H9 (cell line): ENCODE measurements around the gene SDF2L1. TPM values are rescaled to one million over a fixed set of nuclear protein-coding genes. Genes with fewer than 3 reads are reported as not detected.

Source experiments
- DNase-seq: peaks from one replicate; pipeline ENCODE4 v3.0.0-alpha.2; 2017
- H2AFZ ChIP-seq: one replicate; pipeline ENCODE4 v1.6.1; 2013; ENCODE audit warnings: mild to moderate bottlenecking, low read length, control low read depth, moderate library complexity
- H2AK5ac ChIP-seq: 2 replicates; pipeline ENCODE4 v1.6.1; 2013; ENCODE audit warnings: low read length, control low read depth, mixed read lengths; ENCODE audit not compliant: insufficient read length
- H2BK120ac ChIP-seq: one replicate; pipeline ENCODE4 v1.6.1; 2013; ENCODE audit warnings: low read depth, mild to moderate bottlenecking, low read length, control low read depth, inconsistent platforms; ENCODE audit not compliant: poor library complexity, severe bottlenecking
- H2BK12ac ChIP-seq: 2 replicates; pipeline ENCODE4 v1.6.1; 2013; ENCODE audit warnings: low read length, control low read depth, mixed read lengths, low read depth; ENCODE audit not compliant: insufficient read length
- H2BK15ac ChIP-seq: 2 replicates; pipeline ENCODE4 v1.6.1; 2013; ENCODE audit warnings: low read depth, low read length, control low read depth
- H2BK20ac ChIP-seq: one replicate; pipeline ENCODE4 v1.6.1; 2013; ENCODE audit warnings: low read depth, mild to moderate bottlenecking, low read length, control low read depth, inconsistent platforms; ENCODE audit not compliant: poor library complexity, severe bottlenecking
- H2BK5ac ChIP-seq: 2 replicates; pipeline ENCODE4 v1.6.1; 2013; ENCODE audit warnings: low read length, control low read depth, mixed read lengths; ENCODE audit not compliant: insufficient read length
- H3K14ac ChIP-seq: 2 replicates; pipeline ENCODE4 v1.6.1; 2013; ENCODE audit warnings: low read length, control low read depth; ENCODE audit not compliant: insufficient read depth
- H3K18ac ChIP-seq: 2 replicates; pipeline ENCODE4 v1.6.1; 2013; ENCODE audit warnings: low read depth, mild to moderate bottlenecking, mixed read lengths, low read length, control low read depth; ENCODE audit not compliant: insufficient read length
- H3K23ac ChIP-seq: 2 replicates; pipeline ENCODE4 v1.6.1; 2013; ENCODE audit warnings: low read length, control low read depth, mixed read lengths, low read depth; ENCODE audit not compliant: insufficient read length
- H3K23me2 ChIP-seq: 2 replicates; pipeline ENCODE4 v1.6.1; 2013; ENCODE audit warnings: low read depth, mild to moderate bottlenecking, mixed read lengths, low read length, control low read depth; ENCODE audit not compliant: insufficient read length, poor library complexity, severe bottlenecking
- H3K27ac ChIP-seq: 2 replicates; pipeline ENCODE4 v1.5.1; 2013; ENCODE audit warnings: low read length, control low read depth, mixed read lengths, low read depth; ENCODE audit not compliant: insufficient read length
- H3K27me3 ChIP-seq: 2 replicates; pipeline ENCODE4 v1.6.1; 2013; ENCODE audit warnings: low read length, control low read depth, inconsistent platforms; ENCODE audit not compliant: insufficient read depth
- H3K4ac ChIP-seq: 2 replicates; pipeline ENCODE4 v1.6.1; 2013; ENCODE audit warnings: low read depth, mild to moderate bottlenecking, control low read depth, inconsistent platforms, low read length, moderate library complexity
- H3K4me1 ChIP-seq: 2 replicates; pipeline ENCODE4 v1.6.1; 2013; ENCODE audit warnings: low read length, control low read depth, inconsistent platforms; ENCODE audit not compliant: insufficient read depth
- H3K4me2 ChIP-seq: 2 replicates; pipeline ENCODE4 v1.6.1; 2013; ENCODE audit warnings: low read length, control low read depth, mixed read lengths; ENCODE audit not compliant: insufficient read length, insufficient read depth
- H3K56ac ChIP-seq: 2 replicates; pipeline ENCODE4 v1.6.1; 2013; ENCODE audit warnings: low read depth, mild to moderate bottlenecking, mixed read lengths, low read length, control low read depth; ENCODE audit not compliant: insufficient read length
- H3K79me1 ChIP-seq: 2 replicates; pipeline ENCODE4 v1.6.1; 2013; ENCODE audit warnings: low read depth, mild to moderate bottlenecking, moderate library complexity, low read length, control low read depth, inconsistent platforms; ENCODE audit not compliant: insufficient read depth, poor library complexity, severe bottlenecking
- H3K79me2 ChIP-seq: 2 replicates; pipeline ENCODE4 v1.6.1; 2013; ENCODE audit warnings: low read length, control low read depth, inconsistent platforms; ENCODE audit not compliant: insufficient read depth
- H3K9ac ChIP-seq: 2 replicates; pipeline ENCODE4 v1.6.1; 2013; ENCODE audit warnings: low read length, control low read depth, mixed read lengths; ENCODE audit not compliant: insufficient read length; ENCODE audit errors: extremely low read depth
- H3K9me3 ChIP-seq: one replicate; pipeline ENCODE4 v1.6.1; 2013; ENCODE audit warnings: low read depth, low read length, inconsistent platforms; ENCODE audit not compliant: control insufficient read depth
- H3T11ph ChIP-seq: one replicate; pipeline ENCODE4 v1.6.1; 2013; ENCODE audit warnings: mild to moderate bottlenecking, low read length, control low read depth, inconsistent platforms
- H4K20me1 ChIP-seq: one replicate; pipeline ENCODE4 v1.6.1; 2013; ENCODE audit not compliant: control insufficient read depth, insufficient read length, insufficient read depth
- H4K5ac ChIP-seq: 2 replicates; pipeline ENCODE4 v1.6.1; 2013; ENCODE audit warnings: low read depth, mild to moderate bottlenecking, mixed read lengths, low read length, control low read depth; ENCODE audit not compliant: insufficient read length
- H4K8ac ChIP-seq: replicated peaks from 2 replicates; pipeline ENCODE4 v1.6.1; 2013; ENCODE audit warnings: low read length, control low read depth, mixed read lengths, low read depth; ENCODE audit not compliant: insufficient read length
- H4K91ac ChIP-seq: 2 replicates; pipeline ENCODE4 v1.6.1; 2013; ENCODE audit warnings: low read depth, mild to moderate bottlenecking, moderate library complexity, mixed read lengths, low read length, control low read depth; ENCODE audit not compliant: insufficient read length
- H3K27ac Mint-ChIP-seq, 3 experiments: 2 replicates in 2 of 3; 3 replicates in 1 of 3; pipeline ENCODE4 v1.8.0; 2020 to 2021; ENCODE audit warnings: mixed read lengths in 3 of 3, mild to moderate bottlenecking in 1 of 3, moderate library complexity in 1 of 3
- H3K27me3 Mint-ChIP-seq: 2 replicates; pipeline ENCODE4 v1.8.0; 2021; ENCODE audit warnings: low read depth, mild to moderate bottlenecking, moderate library complexity, mixed read lengths
- H3K36me3 Mint-ChIP-seq, 3 experiments: 2 replicates in 2 of 3; 3 replicates in 1 of 3; pipeline ENCODE4 v1.8.0; 2020 to 2021; ENCODE audit warnings: low read depth in 3 of 3, mixed read lengths in 3 of 3; ENCODE audit not compliant: insufficient read depth in 1 of 3
- H3K4me1 Mint-ChIP-seq, 2 experiments: 2 replicates each; pipeline ENCODE4 v1.8.0; 2020; ENCODE audit warnings: mixed read lengths in 2 of 2
- H3K4me3 Mint-ChIP-seq, 2 experiments: 2 replicates in 1 of 2; 3 replicates in 1 of 2; pipeline ENCODE4 v1.8.0; 2020 to 2021; ENCODE audit warnings: mild to moderate bottlenecking in 2 of 2, mixed read lengths in 2 of 2, moderate library complexity in 1 of 2
- H3K9me3 Mint-ChIP-seq, 2 experiments: 2 replicates in 1 of 2; 3 replicates in 1 of 2; pipeline ENCODE4 v1.8.0; 2020; ENCODE audit warnings: mild to moderate bottlenecking in 2 of 2, mixed read lengths in 2 of 2, moderate library complexity in 1 of 2
- WGBS: extraction: QIAGEN DNeasy Blood & Tissue Kit; methylation state at CpG from one replicate; pipeline ENCODE4 v1.1.7; 2013; ENCODE audit warnings: missing lambda C conversion rate, low lambda C conversion rate, mixed read lengths; ENCODE audit not compliant: insufficient read length; ENCODE audit errors: extremely low coverage; 5-methylcytosine and 5-hydroxymethylcytosine counted together
- total RNA-seq: library from RNA; stranded (reverse); gene quantifications from 2 replicates; pipeline ENCODE4 v1.2.1, GENCODE V29; 2021
- TF ChIP-seq, protein P1 (sequence below): fragments of 200-600 bp; sonication (generic); conservative IDR thresholded peaks from 3 replicates; pipeline ENCODE4 v1.8.0; 2021; ENCODE audit warnings: antibody characterized with exemption, mild to moderate bottlenecking

The SDF2L1 gene
- total RNA-seq, 1 experiment from 2014 or later = 36.0 TPM

DNA sequence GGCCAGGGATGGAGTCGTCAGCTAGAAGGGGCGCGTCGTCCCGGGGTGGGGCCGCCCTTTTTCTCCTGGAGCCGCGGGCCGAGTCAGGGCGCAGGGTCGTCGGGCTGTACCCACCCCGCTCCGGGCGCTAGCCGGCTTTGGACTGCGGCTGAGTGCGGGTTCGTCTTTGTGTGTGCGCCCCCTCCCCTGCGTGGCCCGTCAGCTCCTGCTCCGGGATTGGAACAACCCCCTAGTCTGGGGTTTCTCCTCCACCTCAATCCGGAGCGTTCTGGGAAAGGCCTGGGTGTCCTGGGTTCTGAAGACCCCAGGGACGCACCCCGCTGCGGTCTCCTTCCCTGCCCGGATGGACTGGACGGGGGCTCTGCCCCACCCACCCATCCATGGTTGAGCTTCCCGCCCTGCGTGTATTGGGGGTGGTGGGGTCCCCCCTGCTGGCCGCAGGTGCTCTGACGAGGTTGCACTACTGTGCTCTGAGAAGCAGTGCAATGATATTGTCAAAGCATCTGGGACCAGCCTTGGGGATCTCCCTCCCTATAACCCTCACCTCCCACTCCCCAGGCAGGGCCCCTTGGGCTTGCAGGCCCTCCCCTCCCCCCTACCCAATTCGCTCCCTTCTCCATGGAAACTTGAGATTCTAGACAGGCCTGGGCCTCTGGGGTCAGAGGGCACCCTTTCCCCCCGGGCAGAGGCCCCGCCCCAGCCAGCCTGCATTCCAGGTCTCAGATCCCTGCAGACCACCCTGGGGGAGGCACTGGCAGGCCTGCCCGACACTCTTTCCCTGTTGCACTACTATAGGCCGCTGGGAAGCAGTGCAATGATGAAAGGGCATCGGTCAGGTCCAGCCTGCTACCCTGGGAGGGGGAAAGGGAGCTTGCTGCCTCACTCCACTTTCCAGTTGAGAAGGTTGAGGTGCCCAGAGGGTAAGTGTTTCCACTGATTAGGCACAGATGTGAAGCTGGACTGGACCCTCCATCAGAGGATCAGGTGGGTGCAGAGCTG, 10.7 kb downstream of the SDF2L1 start:
- no peak overlapping the region for H4K5ac ChIP-seq
- H4K20me1 ChIP-seq = no peaks in the 10 kb centered on the region
- Mint-ChIP-seq H3K4me1 (peaks cover 25 to 26% of the 10 kb centered on the region in 2 experiments), H3K27me3 (no peaks in the 10 kb centered on the region), H3K27ac (no peak overlapping the region), H3K36me3 (peaks cover 11 to 29% (median 16%) of the 10 kb centered on the region in 3 experiments; a peak in 6 of 7 replicates), H3K9me3 (no peaks in the 10 kb centered on the region), H3K4me3 (peak overlapping the region; percentile 84 to 92)
- no peak overlapping the region for H2BK15ac ChIP-seq
- H3K23me2 ChIP-seq = peaks cover 18% of the 10 kb centered on the region
- no peak overlapping the region for H4K8ac ChIP-seq
- H3K79me2 ChIP-seq = no peaks in the 10 kb centered on the region
- TF ChIP-seq, protein P1, sequence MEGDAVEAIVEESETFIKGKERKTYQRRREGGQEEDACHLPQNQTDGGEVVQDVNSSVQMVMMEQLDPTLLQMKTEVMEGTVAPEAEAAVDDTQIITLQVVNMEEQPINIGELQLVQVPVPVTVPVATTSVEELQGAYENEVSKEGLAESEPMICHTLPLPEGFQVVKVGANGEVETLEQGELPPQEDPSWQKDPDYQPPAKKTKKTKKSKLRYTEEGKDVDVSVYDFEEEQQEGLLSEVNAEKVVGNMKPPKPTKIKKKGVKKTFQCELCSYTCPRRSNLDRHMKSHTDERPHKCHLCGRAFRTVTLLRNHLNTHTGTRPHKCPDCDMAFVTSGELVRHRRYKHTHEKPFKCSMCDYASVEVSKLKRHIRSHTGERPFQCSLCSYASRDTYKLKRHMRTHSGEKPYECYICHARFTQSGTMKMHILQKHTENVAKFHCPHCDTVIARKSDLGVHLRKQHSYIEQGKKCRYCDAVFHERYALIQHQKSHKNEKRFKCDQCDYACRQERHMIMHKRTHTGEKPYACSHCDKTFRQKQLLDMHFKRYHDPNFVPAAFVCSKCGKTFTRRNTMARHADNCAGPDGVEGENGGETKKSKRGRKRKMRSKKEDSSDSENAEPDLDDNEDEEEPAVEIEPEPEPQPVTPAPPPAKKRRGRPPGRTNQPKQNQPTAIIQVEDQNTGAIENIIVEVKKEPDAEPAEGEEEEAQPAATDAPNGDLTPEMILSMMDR = 0 out of 3 replicates have a peak, but pooled peaks have one; percentile 10
- no peak overlapping the region for H2BK5ac ChIP-seq
- no peak overlapping the region for H3K27ac ChIP-seq
- H3K4me2 ChIP-seq = peak overlapping the region; percentile 86
- H3K79me1 ChIP-seq = no peaks in the 10 kb centered on the region
- no peak overlapping the region for H2AFZ ChIP-seq
- no peaks in the 10 kb centered on the region for H3K9me3 ChIP-seq
- no CpG with 5 or more reads among the region's 40 CpGs for WGBS
- no peak overlapping the region for H3K23ac ChIP-seq
- H3T11ph ChIP-seq = no peak overlapping the region
- H2AK5ac ChIP-seq = no peak overlapping the region
- no peak overlapping the region for H2BK12ac ChIP-seq
- H3K27me3 ChIP-seq = no peaks in the 10 kb centered on the region
- H3K4ac ChIP-seq = no peak overlapping the region
- no peak overlapping the region for H2BK120ac ChIP-seq
- H3K9ac ChIP-seq = peak overlapping the region; percentile 35
- H4K91ac ChIP-seq = no peak overlapping the region
- peak overlapping the region; percentile 74 for H3K18ac ChIP-seq
- peaks cover 4% of the 10 kb centered on the region; the same call in 1 of the 2 replicates for H3K4me1 ChIP-seq
- H3K14ac ChIP-seq = no peak overlapping the region; the same call in 1 of the 2 replicates
- no peak overlapping the region for H2BK20ac ChIP-seq
- no peak overlapping the region for H3K56ac ChIP-seq
- DNase-seq = no peak
